Ovary (tissue), 3 donors: ENCODE measurements around the gene CD34.

ENCODE experiments used
- POLR2A ChIP-seq: fragments of 450-650 bp; IDR thresholded peaks from one replicate; pipeline ENCODE4 v1.6.1; 2017; ENCODE audit warnings: antibody characterized with exemption, mild to moderate bottlenecking, moderate library complexity
- TF ChIP-seq, protein P1 (sequence below), 3 donors: fragments of 450-650 bp in 2 of 3; fragments of 200-600 bp in 1 of 3; IDR thresholded peaks; one replicate each; pipeline versions ENCODE4 v1.5.1 to v1.8.0; 2016 to 2022; ENCODE audit warnings: antibody characterized with exemption in 3 of 3, mild to moderate bottlenecking in 1 of 3
- donor health status: DM: no; HTN: no; CAD: no.

DNA sequence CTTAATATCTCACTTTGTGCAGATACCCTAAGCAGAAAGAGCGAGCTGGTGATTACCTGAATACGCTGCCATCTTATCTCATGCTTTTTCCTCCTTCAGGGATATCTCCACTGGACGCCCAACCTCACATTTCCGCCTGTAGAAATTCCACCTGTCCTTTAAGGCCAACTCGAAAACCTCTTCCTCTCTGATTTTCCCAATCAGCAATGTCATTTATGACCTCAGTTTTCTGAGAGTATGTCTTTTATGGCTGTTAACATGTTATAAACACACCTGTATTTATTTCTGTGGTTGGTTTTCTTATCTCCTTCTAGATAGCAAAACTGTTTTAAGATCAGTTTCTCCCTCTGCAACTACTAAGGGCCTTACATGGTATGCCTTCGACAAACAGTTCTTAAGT lies 41.1 kb downstream of the CD34 start:
- TF ChIP-seq, protein P1, sequence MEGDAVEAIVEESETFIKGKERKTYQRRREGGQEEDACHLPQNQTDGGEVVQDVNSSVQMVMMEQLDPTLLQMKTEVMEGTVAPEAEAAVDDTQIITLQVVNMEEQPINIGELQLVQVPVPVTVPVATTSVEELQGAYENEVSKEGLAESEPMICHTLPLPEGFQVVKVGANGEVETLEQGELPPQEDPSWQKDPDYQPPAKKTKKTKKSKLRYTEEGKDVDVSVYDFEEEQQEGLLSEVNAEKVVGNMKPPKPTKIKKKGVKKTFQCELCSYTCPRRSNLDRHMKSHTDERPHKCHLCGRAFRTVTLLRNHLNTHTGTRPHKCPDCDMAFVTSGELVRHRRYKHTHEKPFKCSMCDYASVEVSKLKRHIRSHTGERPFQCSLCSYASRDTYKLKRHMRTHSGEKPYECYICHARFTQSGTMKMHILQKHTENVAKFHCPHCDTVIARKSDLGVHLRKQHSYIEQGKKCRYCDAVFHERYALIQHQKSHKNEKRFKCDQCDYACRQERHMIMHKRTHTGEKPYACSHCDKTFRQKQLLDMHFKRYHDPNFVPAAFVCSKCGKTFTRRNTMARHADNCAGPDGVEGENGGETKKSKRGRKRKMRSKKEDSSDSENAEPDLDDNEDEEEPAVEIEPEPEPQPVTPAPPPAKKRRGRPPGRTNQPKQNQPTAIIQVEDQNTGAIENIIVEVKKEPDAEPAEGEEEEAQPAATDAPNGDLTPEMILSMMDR (IDR thresholded peaks at IDR 0.05), result no peak
- TF ChIP-seq POLR2A, result no peak
